GM19467 (cell line): Measurements from ENCODE around the gene PIAS4.
"Not testable (repeated sequence)": the region's sequence is repeated elsewhere in the genome, so short reads cannot be mapped to it uniquely, and the experiment has no call there.

Experiments used
- ATAC-seq: cut with Tn5 transposase; IDR thresholded peaks from one replicate; pipeline ENCODE4 v1.9.1; 2021; ENCODE audit warnings: mild to moderate bottlenecking, moderate library complexity; ENCODE audit not compliant: unreplicated experiment

The PIAS4 gene

GRCh38 chr19:4007021-4007835 lies at the start of gene PIAS4:
Gene PIAS4 (plus strand): TSS chr19:4007736. CDS start chr19:4007761, 25 bp downstream.
- peak; percentile 67 for ATAC-seq

GRCh38 chr19:3958836-3959765 lies 48.4 kb upstream of the PIAS4 start:
- ATAC-seq, result no peak

- ATAC-seq, result no peak
Observed at GRCh38 chr19:3959766-3960131, 47.8 kb upstream of the PIAS4 start.

GRCh38 chr19:3961007-3961406 lies 46.5 kb upstream of the PIAS4 start:
- ATAC-seq, result no peak

GRCh38 chr19:3963458-3964255 lies 43.9 kb upstream of the PIAS4 start:
- no peak for ATAC-seq

GRCh38 chr19:3964256-3965194 lies 43.0 kb upstream of the PIAS4 start:
- ATAC-seq, result no peak

GRCh38 chr19:3966051-3967017 lies 41.2 kb upstream of the PIAS4 start:
- ATAC-seq, result no peak

- not testable (repeated sequence) for ATAC-seq
Observed at GRCh38 chr19:3967983-3968382, 39.6 kb upstream of the PIAS4 start.

GRCh38 chr19:3968556-3969434 lies 38.7 kb upstream of the PIAS4 start:
- no peak for ATAC-seq

GRCh38 chr19:3969435-3970312 lies 37.9 kb upstream of the PIAS4 start:
- ATAC-seq, result no peak

- ATAC-seq, result no peak
Observed at GRCh38 chr19:3970313-3970807, 37.2 kb upstream of the PIAS4 start.

- peak; percentile 95 for ATAC-seq
Observed at GRCh38 chr19:3970808-3971598, 36.5 kb upstream of the PIAS4 start, which contains the start of gene DAPK3. Gene DAPK3 (minus strand): TSS chr19:3971099. CDS start chr19:3969735, 1,364 bp downstream.

- no peak for ATAC-seq
Observed at GRCh38 chr19:3975144-3975543, 32.4 kb upstream of the PIAS4 start.

- no peak for ATAC-seq
Observed at GRCh38 chr19:3975637-3976087, 31.9 kb upstream of the PIAS4 start.

GRCh38 chr19:3976495-3977241 lies 30.9 kb upstream of the PIAS4 start:
- no peak for ATAC-seq
